ENCODE data around the gene GHR.

GHR gene

DNA sequence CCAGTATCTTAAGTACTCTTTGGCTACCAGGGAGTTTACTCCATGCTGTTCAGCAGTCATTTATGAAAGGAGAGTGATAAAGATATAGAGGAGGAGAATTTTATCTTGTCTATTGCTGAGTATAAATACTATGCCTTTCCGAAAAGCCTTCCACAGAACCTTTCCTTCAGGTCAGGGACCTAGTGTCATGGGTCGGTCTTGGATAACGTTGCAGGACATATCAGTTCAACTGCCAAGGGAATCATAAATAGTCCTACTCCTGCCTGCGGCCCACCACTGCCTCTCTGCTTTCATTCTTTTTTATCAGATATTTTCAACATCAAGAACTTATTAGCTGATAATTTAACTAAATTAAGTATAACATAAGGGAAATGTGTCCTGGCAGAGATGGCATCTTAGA lies 211.3 kb downstream of the GHR start:
- no peak overlapping the region for H3K4me3 ChIP-seq (replicated peaks; ENCODE audit: low read depth, low read length)
- TF ChIP-seq, protein P1, sequence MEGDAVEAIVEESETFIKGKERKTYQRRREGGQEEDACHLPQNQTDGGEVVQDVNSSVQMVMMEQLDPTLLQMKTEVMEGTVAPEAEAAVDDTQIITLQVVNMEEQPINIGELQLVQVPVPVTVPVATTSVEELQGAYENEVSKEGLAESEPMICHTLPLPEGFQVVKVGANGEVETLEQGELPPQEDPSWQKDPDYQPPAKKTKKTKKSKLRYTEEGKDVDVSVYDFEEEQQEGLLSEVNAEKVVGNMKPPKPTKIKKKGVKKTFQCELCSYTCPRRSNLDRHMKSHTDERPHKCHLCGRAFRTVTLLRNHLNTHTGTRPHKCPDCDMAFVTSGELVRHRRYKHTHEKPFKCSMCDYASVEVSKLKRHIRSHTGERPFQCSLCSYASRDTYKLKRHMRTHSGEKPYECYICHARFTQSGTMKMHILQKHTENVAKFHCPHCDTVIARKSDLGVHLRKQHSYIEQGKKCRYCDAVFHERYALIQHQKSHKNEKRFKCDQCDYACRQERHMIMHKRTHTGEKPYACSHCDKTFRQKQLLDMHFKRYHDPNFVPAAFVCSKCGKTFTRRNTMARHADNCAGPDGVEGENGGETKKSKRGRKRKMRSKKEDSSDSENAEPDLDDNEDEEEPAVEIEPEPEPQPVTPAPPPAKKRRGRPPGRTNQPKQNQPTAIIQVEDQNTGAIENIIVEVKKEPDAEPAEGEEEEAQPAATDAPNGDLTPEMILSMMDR (IDR thresholded peaks at IDR 0.05; ENCODE audit: low read depth, low read length, missing control alignments), result no peak
- DNase-seq (ENCODE audit: extremely low read depth, low read depth), result no peak

DNA sequence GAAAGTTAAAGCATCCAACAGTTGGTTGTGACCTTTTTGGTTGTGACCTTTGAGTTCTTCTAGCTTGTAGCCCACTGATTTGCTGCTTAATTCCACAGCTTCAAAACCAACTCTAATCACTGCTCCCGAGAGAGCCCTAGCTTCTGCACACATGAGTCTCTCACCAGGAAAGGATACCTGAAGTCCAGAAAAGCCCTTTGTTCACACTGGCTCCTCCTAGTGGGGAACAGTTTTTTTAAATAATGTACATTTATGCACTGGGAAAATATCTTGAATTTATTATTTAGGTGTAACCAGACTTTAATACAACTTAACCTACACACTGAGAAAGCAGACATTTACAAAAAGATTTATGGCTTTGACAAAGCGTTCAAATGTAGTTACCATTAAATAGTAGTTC lies 213.2 kb downstream of the GHR start:
- H3K4me3 ChIP-seq (replicated peaks; ENCODE audit: low read depth, low read length), result no peak overlapping the region
- no peak for DNase-seq (ENCODE audit: extremely low read depth, low read depth)
- TF ChIP-seq, protein P1 (IDR thresholded peaks at IDR 0.05; ENCODE audit: low read depth, low read length, missing control alignments), result peak; percentile 26

DNA sequence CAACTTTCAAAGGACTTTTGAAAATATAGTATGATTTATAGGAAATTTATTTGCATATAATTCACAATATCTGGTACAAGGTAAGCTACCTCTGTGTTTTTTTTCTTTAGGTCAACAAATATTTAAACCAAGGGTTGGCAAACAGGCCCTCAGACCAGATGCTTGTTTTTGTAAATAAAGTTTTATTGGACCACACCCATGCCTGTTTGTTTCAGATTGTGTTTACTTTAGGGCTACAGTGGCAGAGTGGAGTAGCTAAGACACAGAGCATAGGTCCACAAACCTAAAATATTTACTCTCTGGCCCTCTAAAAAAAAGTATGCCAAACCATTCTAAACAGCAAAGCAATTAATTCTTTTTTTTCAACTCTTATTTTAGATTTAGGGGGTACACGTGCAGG lies 213.7 kb downstream of the GHR start:
- H3K4me3 ChIP-seq (replicated peaks; ENCODE audit: low read depth, low read length), result no peak overlapping the region
- DNase-seq (ENCODE audit: extremely low read depth, low read depth), result no peak
- TF ChIP-seq, protein P1 (IDR thresholded peaks at IDR 0.05; ENCODE audit: low read depth, low read length, missing control alignments), result no peak

DNA sequence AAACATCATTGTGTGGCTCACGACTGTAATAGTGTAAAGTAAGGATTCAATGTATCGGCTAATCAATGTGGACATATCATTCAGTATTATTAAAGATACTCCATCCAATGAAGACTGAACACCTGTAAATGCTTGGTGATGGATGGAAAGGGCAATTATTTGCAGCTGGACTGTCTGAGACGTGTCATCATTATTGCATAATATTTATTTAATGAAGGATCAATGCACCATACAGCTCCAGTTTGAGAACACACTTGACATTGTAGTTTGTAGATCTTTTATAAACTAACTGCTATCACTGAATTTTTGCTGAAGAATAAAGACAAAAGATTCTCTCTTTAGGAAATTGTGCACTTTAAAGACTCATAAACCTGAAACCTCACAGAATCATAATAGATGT lies 215.7 kb downstream of the GHR start:
- no peak overlapping the region for H3K4me3 ChIP-seq (replicated peaks; ENCODE audit: low read depth, low read length)
- DNase-seq (ENCODE audit: extremely low read depth, low read depth), result no peak
- TF ChIP-seq, protein P1 (IDR thresholded peaks at IDR 0.05; ENCODE audit: low read depth, low read length, missing control alignments), result no peak

DNA sequence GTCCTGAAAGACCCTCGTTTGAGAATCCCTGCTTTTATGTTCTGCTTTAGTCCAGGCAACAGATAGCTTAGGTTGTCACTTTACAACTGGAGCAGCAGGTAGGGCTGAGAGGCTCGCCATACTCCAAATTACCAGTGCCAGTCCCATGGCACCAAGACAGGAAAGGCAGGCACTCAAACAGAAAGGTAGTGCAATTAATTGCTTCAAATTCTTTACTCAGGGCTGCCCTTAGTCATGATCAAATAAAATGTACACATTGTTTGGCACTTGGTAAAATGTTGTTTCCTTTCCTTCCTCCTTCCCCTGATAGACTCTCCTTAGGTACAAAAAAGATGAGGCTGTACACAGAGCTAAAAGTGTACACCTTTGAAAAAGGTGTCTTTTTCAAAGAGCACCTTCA lies 217.6 kb downstream of the GHR start:
- TF ChIP-seq, protein P1 (IDR thresholded peaks at IDR 0.05; ENCODE audit: low read depth, low read length, missing control alignments), result no peak
- no peak overlapping the region for H3K4me3 ChIP-seq (replicated peaks; ENCODE audit: low read depth, low read length)
- DNase-seq (ENCODE audit: extremely low read depth, low read depth), result no peak

DNA sequence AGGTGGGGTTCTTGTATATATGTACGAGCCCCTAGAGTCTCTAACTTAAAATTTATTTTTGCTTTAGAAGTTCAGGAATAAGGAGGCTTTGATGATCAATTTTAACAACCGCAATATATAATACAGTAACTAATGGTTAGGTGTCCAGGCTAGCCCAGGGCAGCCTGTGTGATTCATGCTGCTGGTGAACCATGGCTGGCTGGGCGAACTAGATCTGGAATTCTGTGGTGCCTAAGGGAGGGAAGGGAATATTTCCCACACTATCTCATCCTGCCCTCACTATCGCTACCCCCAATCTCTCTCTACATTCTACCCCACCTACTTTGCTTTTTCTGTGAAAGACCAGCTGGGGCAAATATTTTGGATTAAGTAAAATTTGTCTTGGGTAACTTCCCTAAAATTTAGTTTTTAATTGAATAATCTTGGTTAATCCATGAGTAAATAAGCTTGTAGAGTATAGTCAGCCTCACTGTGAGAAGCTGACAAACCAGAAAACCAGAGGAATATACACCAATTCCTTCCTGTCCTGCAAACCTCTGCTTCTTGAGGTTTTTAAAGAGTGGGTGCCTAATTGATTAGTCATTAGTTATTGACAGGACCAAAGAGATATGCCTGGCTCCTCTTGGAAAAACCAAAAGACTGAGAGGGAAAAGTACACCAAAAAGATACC lies 218.2 kb downstream of the GHR start:
- no peak overlapping the region for H3K4me3 ChIP-seq (replicated peaks; ENCODE audit: low read depth, low read length)
- DNase-seq (ENCODE audit: extremely low read depth, low read depth), result no peak
- TF ChIP-seq, protein P1 (IDR thresholded peaks at IDR 0.05; ENCODE audit: low read depth, low read length, missing control alignments), result no peak

DNA sequence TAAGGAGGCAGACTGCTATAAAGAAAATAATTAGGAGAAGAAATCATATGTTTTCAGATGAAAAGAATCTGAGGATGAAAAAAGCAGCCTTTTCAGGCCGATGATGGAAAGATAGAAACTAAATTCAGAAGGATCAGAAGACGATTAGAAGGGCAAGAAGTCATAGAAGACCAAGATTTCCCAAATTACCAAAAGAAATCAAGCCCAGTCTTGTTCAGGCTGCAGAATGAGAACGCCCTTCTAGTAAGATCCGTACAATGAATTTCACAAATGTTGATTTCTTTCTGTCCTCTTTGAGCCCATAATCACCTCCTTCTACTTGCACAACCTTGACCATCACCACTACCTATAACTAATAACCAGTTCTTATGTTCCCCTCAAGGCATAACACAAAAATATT lies 218.8 kb downstream of the GHR start:
- TF ChIP-seq, protein P1 (IDR thresholded peaks at IDR 0.05; ENCODE audit: low read depth, low read length, missing control alignments), result no peak
- no peak overlapping the region for H3K4me3 ChIP-seq (replicated peaks; ENCODE audit: low read depth, low read length)
- no peak for DNase-seq (ENCODE audit: extremely low read depth, low read depth)
